H9 (cell line): ENCODE data around the gene CCKAR. TPM values are rescaled to one million over a fixed set of nuclear protein-coding genes. Genes with fewer than 3 reads are reported as not detected.

Source experiments
- DNase-seq: peaks from one replicate; pipeline ENCODE4 v3.0.0-alpha.2; 2017
- H2AFZ ChIP-seq: one replicate; pipeline ENCODE4 v1.6.1; 2013; ENCODE audit warnings: mild to moderate bottlenecking, low read length, control low read depth, moderate library complexity
- H2AK5ac ChIP-seq: 2 replicates; pipeline ENCODE4 v1.6.1; 2013; ENCODE audit warnings: low read length, control low read depth, mixed read lengths; ENCODE audit not compliant: insufficient read length
- H2BK120ac ChIP-seq: one replicate; pipeline ENCODE4 v1.6.1; 2013; ENCODE audit warnings: low read depth, mild to moderate bottlenecking, low read length, control low read depth, inconsistent platforms; ENCODE audit not compliant: poor library complexity, severe bottlenecking
- H2BK12ac ChIP-seq: 2 replicates; pipeline ENCODE4 v1.6.1; 2013; ENCODE audit warnings: low read length, control low read depth, mixed read lengths, low read depth; ENCODE audit not compliant: insufficient read length
- H2BK15ac ChIP-seq: 2 replicates; pipeline ENCODE4 v1.6.1; 2013; ENCODE audit warnings: low read depth, low read length, control low read depth
- H2BK20ac ChIP-seq: one replicate; pipeline ENCODE4 v1.6.1; 2013; ENCODE audit warnings: low read depth, mild to moderate bottlenecking, low read length, control low read depth, inconsistent platforms; ENCODE audit not compliant: poor library complexity, severe bottlenecking
- H2BK5ac ChIP-seq: 2 replicates; pipeline ENCODE4 v1.6.1; 2013; ENCODE audit warnings: low read length, control low read depth, mixed read lengths; ENCODE audit not compliant: insufficient read length
- H3K14ac ChIP-seq: 2 replicates; pipeline ENCODE4 v1.6.1; 2013; ENCODE audit warnings: low read length, control low read depth; ENCODE audit not compliant: insufficient read depth
- H3K18ac ChIP-seq: 2 replicates; pipeline ENCODE4 v1.6.1; 2013; ENCODE audit warnings: low read depth, mild to moderate bottlenecking, mixed read lengths, low read length, control low read depth; ENCODE audit not compliant: insufficient read length
- H3K23ac ChIP-seq: 2 replicates; pipeline ENCODE4 v1.6.1; 2013; ENCODE audit warnings: low read length, control low read depth, mixed read lengths, low read depth; ENCODE audit not compliant: insufficient read length
- H3K23me2 ChIP-seq: 2 replicates; pipeline ENCODE4 v1.6.1; 2013; ENCODE audit warnings: low read depth, mild to moderate bottlenecking, mixed read lengths, low read length, control low read depth; ENCODE audit not compliant: insufficient read length, poor library complexity, severe bottlenecking
- H3K27ac ChIP-seq: 2 replicates; pipeline ENCODE4 v1.5.1; 2013; ENCODE audit warnings: low read length, control low read depth, mixed read lengths, low read depth; ENCODE audit not compliant: insufficient read length
- H3K27me3 ChIP-seq: 2 replicates; pipeline ENCODE4 v1.6.1; 2013; ENCODE audit warnings: low read length, control low read depth, inconsistent platforms; ENCODE audit not compliant: insufficient read depth
- H3K4ac ChIP-seq: 2 replicates; pipeline ENCODE4 v1.6.1; 2013; ENCODE audit warnings: low read depth, mild to moderate bottlenecking, control low read depth, inconsistent platforms, low read length, moderate library complexity
- H3K4me1 ChIP-seq: 2 replicates; pipeline ENCODE4 v1.6.1; 2013; ENCODE audit warnings: low read length, control low read depth, inconsistent platforms; ENCODE audit not compliant: insufficient read depth
- H3K4me2 ChIP-seq: 2 replicates; pipeline ENCODE4 v1.6.1; 2013; ENCODE audit warnings: low read length, control low read depth, mixed read lengths; ENCODE audit not compliant: insufficient read length, insufficient read depth
- H3K56ac ChIP-seq: 2 replicates; pipeline ENCODE4 v1.6.1; 2013; ENCODE audit warnings: low read depth, mild to moderate bottlenecking, mixed read lengths, low read length, control low read depth; ENCODE audit not compliant: insufficient read length
- H3K79me1 ChIP-seq: 2 replicates; pipeline ENCODE4 v1.6.1; 2013; ENCODE audit warnings: low read depth, mild to moderate bottlenecking, moderate library complexity, low read length, control low read depth, inconsistent platforms; ENCODE audit not compliant: insufficient read depth, poor library complexity, severe bottlenecking
- H3K79me2 ChIP-seq: 2 replicates; pipeline ENCODE4 v1.6.1; 2013; ENCODE audit warnings: low read length, control low read depth, inconsistent platforms; ENCODE audit not compliant: insufficient read depth
- H3K9ac ChIP-seq: 2 replicates; pipeline ENCODE4 v1.6.1; 2013; ENCODE audit warnings: low read length, control low read depth, mixed read lengths; ENCODE audit not compliant: insufficient read length; ENCODE audit errors: extremely low read depth
- H3K9me3 ChIP-seq: one replicate; pipeline ENCODE4 v1.6.1; 2013; ENCODE audit warnings: low read depth, low read length, inconsistent platforms; ENCODE audit not compliant: control insufficient read depth
- H3T11ph ChIP-seq: one replicate; pipeline ENCODE4 v1.6.1; 2013; ENCODE audit warnings: mild to moderate bottlenecking, low read length, control low read depth, inconsistent platforms
- H4K20me1 ChIP-seq: one replicate; pipeline ENCODE4 v1.6.1; 2013; ENCODE audit not compliant: control insufficient read depth, insufficient read length, insufficient read depth
- H4K5ac ChIP-seq: 2 replicates; pipeline ENCODE4 v1.6.1; 2013; ENCODE audit warnings: low read depth, mild to moderate bottlenecking, mixed read lengths, low read length, control low read depth; ENCODE audit not compliant: insufficient read length
- H4K8ac ChIP-seq: replicated peaks from 2 replicates; pipeline ENCODE4 v1.6.1; 2013; ENCODE audit warnings: low read length, control low read depth, mixed read lengths, low read depth; ENCODE audit not compliant: insufficient read length
- H4K91ac ChIP-seq: 2 replicates; pipeline ENCODE4 v1.6.1; 2013; ENCODE audit warnings: low read depth, mild to moderate bottlenecking, moderate library complexity, mixed read lengths, low read length, control low read depth; ENCODE audit not compliant: insufficient read length
- H3K27ac Mint-ChIP-seq, 3 experiments: 2 replicates in 2 of 3; 3 replicates in 1 of 3; pipeline ENCODE4 v1.8.0; 2020 to 2021; ENCODE audit warnings: mixed read lengths in 3 of 3, mild to moderate bottlenecking in 1 of 3, moderate library complexity in 1 of 3
- H3K27me3 Mint-ChIP-seq: 2 replicates; pipeline ENCODE4 v1.8.0; 2021; ENCODE audit warnings: low read depth, mild to moderate bottlenecking, moderate library complexity, mixed read lengths
- H3K36me3 Mint-ChIP-seq, 3 experiments: 2 replicates in 2 of 3; 3 replicates in 1 of 3; pipeline ENCODE4 v1.8.0; 2020 to 2021; ENCODE audit warnings: low read depth in 3 of 3, mixed read lengths in 3 of 3; ENCODE audit not compliant: insufficient read depth in 1 of 3
- H3K4me1 Mint-ChIP-seq, 2 experiments: 2 replicates each; pipeline ENCODE4 v1.8.0; 2020; ENCODE audit warnings: mixed read lengths in 2 of 2
- H3K4me3 Mint-ChIP-seq, 2 experiments: 2 replicates in 1 of 2; 3 replicates in 1 of 2; pipeline ENCODE4 v1.8.0; 2020 to 2021; ENCODE audit warnings: mild to moderate bottlenecking in 2 of 2, mixed read lengths in 2 of 2, moderate library complexity in 1 of 2
- H3K9me3 Mint-ChIP-seq, 2 experiments: 2 replicates in 1 of 2; 3 replicates in 1 of 2; pipeline ENCODE4 v1.8.0; 2020; ENCODE audit warnings: mild to moderate bottlenecking in 2 of 2, mixed read lengths in 2 of 2, moderate library complexity in 1 of 2
- WGBS: extraction: QIAGEN DNeasy Blood & Tissue Kit; methylation state at CpG from one replicate; pipeline ENCODE4 v1.1.7; 2013; ENCODE audit warnings: missing lambda C conversion rate, low lambda C conversion rate, mixed read lengths; ENCODE audit not compliant: insufficient read length; ENCODE audit errors: extremely low coverage; 5-methylcytosine and 5-hydroxymethylcytosine counted together
- total RNA-seq: library from RNA; stranded (reverse); gene quantifications from 2 replicates; pipeline ENCODE4 v1.2.1, GENCODE V29; 2021
- TF ChIP-seq, protein P1 (sequence below): fragments of 200-600 bp; sonication (generic); conservative IDR thresholded peaks from 3 replicates; pipeline ENCODE4 v1.8.0; 2021; ENCODE audit warnings: antibody characterized with exemption, mild to moderate bottlenecking

Gene CCKAR
- total RNA-seq, 1 experiment from 2014 or later: not detected

DNA sequence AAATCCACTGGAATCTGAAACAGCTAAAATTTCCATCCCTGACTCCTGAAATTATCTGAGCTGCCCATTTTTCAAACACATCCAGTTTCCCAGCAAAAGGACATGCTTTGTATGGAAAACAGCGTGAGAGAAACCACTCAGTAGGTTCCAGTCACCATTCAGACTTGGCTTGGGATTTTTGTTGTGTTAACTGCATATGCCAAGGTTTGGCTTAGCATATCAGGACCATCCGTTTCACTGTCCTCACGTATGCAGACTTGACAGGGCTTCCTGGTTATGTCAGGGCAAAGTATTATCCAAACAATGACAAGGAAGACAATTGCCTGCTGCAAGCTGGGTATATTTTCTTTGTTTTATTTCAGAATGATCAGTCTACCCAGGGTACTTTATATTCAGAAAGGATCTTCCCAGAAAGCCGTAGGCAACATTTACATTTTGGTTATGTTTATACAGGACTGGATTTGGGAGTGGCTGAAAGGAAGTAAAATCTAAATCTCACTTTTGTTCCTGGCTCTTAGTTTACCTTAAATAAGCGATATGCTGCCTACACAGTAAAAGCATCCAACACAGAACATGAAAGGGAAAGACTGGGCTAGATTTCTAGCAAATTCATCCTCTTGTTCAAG, 41.3 kb upstream of the CCKAR start:
- H3T11ph ChIP-seq: no peak overlapping the region
- no peak overlapping the region for H3K4me2 ChIP-seq
- H2AK5ac ChIP-seq: no peak overlapping the region
- H4K5ac ChIP-seq: no peak overlapping the region
- TF ChIP-seq, protein P1, sequence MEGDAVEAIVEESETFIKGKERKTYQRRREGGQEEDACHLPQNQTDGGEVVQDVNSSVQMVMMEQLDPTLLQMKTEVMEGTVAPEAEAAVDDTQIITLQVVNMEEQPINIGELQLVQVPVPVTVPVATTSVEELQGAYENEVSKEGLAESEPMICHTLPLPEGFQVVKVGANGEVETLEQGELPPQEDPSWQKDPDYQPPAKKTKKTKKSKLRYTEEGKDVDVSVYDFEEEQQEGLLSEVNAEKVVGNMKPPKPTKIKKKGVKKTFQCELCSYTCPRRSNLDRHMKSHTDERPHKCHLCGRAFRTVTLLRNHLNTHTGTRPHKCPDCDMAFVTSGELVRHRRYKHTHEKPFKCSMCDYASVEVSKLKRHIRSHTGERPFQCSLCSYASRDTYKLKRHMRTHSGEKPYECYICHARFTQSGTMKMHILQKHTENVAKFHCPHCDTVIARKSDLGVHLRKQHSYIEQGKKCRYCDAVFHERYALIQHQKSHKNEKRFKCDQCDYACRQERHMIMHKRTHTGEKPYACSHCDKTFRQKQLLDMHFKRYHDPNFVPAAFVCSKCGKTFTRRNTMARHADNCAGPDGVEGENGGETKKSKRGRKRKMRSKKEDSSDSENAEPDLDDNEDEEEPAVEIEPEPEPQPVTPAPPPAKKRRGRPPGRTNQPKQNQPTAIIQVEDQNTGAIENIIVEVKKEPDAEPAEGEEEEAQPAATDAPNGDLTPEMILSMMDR: no peak
- no peak overlapping the region for H3K18ac ChIP-seq
- H3K27ac ChIP-seq: no peak overlapping the region
- H3K23me2 ChIP-seq: no peaks in the 10 kb centered on the region
- Mint-ChIP-seq H3K27ac (no peak overlapping the region), H3K4me1 (peaks cover 25 to 29% of the 10 kb centered on the region in 2 experiments), H3K36me3 (no peaks in the 10 kb centered on the region), H3K9me3 (no peaks in the 10 kb centered on the region; a peak in 1 of 5 replicates), H3K27me3 (peaks cover 2% of the 10 kb centered on the region), H3K4me3 (no peak overlapping the region)
- no peak overlapping the region for H2BK20ac ChIP-seq
- no peak overlapping the region for H4K8ac ChIP-seq
- no peak overlapping the region for H2AFZ ChIP-seq
- no peak for DNase-seq
- H4K91ac ChIP-seq: no peak overlapping the region
- no CpG with 5 or more reads among the region's 5 CpGs for WGBS
- no peak overlapping the region for H2BK15ac ChIP-seq
- no peaks in the 10 kb centered on the region; the same call in 1 of the 2 replicates for H3K4me1 ChIP-seq
- no peak overlapping the region for H2BK5ac ChIP-seq
- no peaks in the 10 kb centered on the region for H3K9me3 ChIP-seq
- H4K20me1 ChIP-seq: no peaks in the 10 kb centered on the region
- no peak overlapping the region for H3K9ac ChIP-seq
- H3K27me3 ChIP-seq: no peaks in the 10 kb centered on the region
- H2BK12ac ChIP-seq: no peak overlapping the region
- H3K79me2 ChIP-seq: no peaks in the 10 kb centered on the region
- H3K4ac ChIP-seq: no peak overlapping the region
- H3K79me1 ChIP-seq: no peaks in the 10 kb centered on the region
- H3K23ac ChIP-seq: no peak overlapping the region
- no peak overlapping the region for H2BK120ac ChIP-seq
- no peak overlapping the region for H3K56ac ChIP-seq
- H3K14ac ChIP-seq: no peak overlapping the region
